Measurements from ENCODE around the gene ABRACL. TPM values are rescaled to one million over a fixed set of nuclear protein-coding genes. Genes with fewer than 3 reads are reported as not detected.
"Not testable (repeated sequence)": the region's sequence is repeated elsewhere in the genome, so short reads cannot be mapped to it uniquely, and the experiment has no call there.

ABRACL gene
- total RNA-seq, 1 experiment from 2014 or later: 123 TPM

DNA sequence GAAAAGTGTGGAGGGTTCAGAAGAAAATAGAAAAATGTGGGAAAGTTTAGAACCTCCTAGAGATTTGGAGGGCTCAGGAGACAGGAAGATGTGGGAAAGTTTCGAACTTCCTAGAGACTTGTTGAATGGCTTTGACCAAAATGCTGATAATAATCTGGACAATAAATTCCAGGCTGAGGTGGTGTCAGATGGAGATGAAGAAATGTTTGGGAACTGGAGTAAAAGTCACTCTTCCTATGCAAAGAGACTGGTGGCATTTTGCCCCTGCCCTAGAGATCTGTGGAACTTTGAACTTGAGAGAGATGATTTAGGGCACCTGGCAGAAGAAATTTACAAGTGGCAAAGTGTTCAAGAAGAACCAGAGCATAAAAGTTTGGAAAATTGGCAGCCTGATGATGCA lies 35.1 kb upstream of the ABRACL start:
- not testable (repeated sequence) for H3K9me3 ChIP-seq (ENCODE audit: control insufficient read depth, low read depth, low read length); H3K27me3 Mint-ChIP-seq (ENCODE audit: low read depth); H3K4me2 ChIP-seq (ENCODE audit: insufficient read depth, insufficient read length, low read length); H2BK120ac ChIP-seq (ENCODE audit: low read depth, low read length, poor library complexity, severe bottlenecking); H3K4me3 Mint-ChIP-seq; H3K4me1 ChIP-seq (ENCODE audit: insufficient read depth, low read length); H3K23ac ChIP-seq (ENCODE audit: insufficient read length, low read depth, low read length); H4K5ac ChIP-seq (ENCODE audit: insufficient read length, low read depth, low read length); H3K23me2 ChIP-seq (ENCODE audit: insufficient read length, low read depth, low read length, poor library complexity, severe bottlenecking); H2BK20ac ChIP-seq (ENCODE audit: low read depth, low read length, poor library complexity, severe bottlenecking); H3K9ac ChIP-seq (ENCODE audit: extremely low read depth, insufficient read length, low read length); H3K27ac ChIP-seq (ENCODE audit: insufficient read length, low read depth, low read length); H3K9me3 Mint-ChIP-seq; H4K8ac ChIP-seq (replicated peaks; ENCODE audit: insufficient read length, low read depth, low read length); H2BK15ac ChIP-seq (ENCODE audit: low read depth, low read length); H4K20me1 ChIP-seq (ENCODE audit: control insufficient read depth, insufficient read depth, insufficient read length); H3T11ph ChIP-seq (ENCODE audit: low read length); H2BK5ac ChIP-seq (ENCODE audit: insufficient read length, low read length); DNase-seq; H3K4ac ChIP-seq (ENCODE audit: low read depth, low read length); H3K27me3 ChIP-seq (ENCODE audit: insufficient read depth, low read length); H3K79me1 ChIP-seq (ENCODE audit: insufficient read depth, low read depth, low read length, poor library complexity, severe bottlenecking); H2AFZ ChIP-seq (ENCODE audit: low read length); H3K79me2 ChIP-seq (ENCODE audit: insufficient read depth, low read length); H4K91ac ChIP-seq (ENCODE audit: insufficient read length, low read depth, low read length); H3K36me3 Mint-ChIP-seq (ENCODE audit: insufficient read depth in 1 of 3, low read depth in 3 of 3); H2AK5ac ChIP-seq (ENCODE audit: insufficient read length, low read length); H3K18ac ChIP-seq (ENCODE audit: insufficient read length, low read depth, low read length); H2BK12ac ChIP-seq (ENCODE audit: insufficient read length, low read depth, low read length); H3K14ac ChIP-seq (ENCODE audit: insufficient read depth, low read length); H3K56ac ChIP-seq (ENCODE audit: insufficient read length, low read depth, low read length)
- Mint-ChIP-seq H3K4me1 (peaks cover 40 to 52% of the 10 kb centered on the region in 2 experiments), H3K27ac (peak overlapping the region in 1 of 3 experiments; percentile 70; a peak in 4 of 7 replicates)
- WGBS (ENCODE audit: extremely low coverage, insufficient read length, low lambda C conversion rate): no CpG with 5 or more reads among the region's 1 CpG
